ENCODE results near the gene FCHSD2. TPM values are rescaled to one million over a fixed set of nuclear protein-coding genes. Genes with fewer than 3 reads are reported as not detected.

FCHSD2 gene
- total and polyA plus RNA-seq, 2 donors (not counting 1 experiment from before 2014, with no cell fraction given) = 113 to 189 TPM

DNA sequence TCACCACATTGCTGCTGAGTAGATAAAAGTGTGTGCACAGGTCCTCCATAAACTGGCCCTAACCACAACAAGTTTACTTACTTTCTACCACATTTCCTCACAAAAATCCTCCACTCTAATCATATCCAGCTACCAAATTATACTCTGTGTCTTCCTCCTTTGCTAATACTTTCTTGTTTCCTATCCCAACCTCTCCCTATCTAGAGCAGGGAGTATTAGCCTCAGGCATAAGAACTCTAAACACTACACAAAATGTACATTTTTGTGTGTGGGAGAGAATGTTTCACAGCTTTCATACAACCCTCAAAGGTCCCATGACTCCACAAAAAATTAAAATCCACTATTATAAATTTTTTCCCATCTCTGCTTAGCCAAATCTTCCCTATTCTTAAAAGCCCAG, 255.5 kb downstream of the FCHSD2 start:
- H2AFZ ChIP-seq (ENCODE audit: insufficient read depth, low read depth, low read length, poor library complexity, severe bottlenecking) = no peak overlapping the region
- no peaks in the 10 kb centered on the region for H3K9me3 ChIP-seq (ENCODE audit: control extremely low read depth in 1 of 3, control insufficient read depth in 2 of 3, insufficient read depth in 1 of 3, low read length in 2 of 3)
- no peaks in the 10 kb centered on the region for H3K27me3 ChIP-seq (replicated peaks in 1 of 4; ENCODE audit: control extremely low read depth in 1 of 4, control insufficient read depth in 3 of 4, insufficient read depth in 4 of 4, low read length in 3 of 4)
- H3K27ac Mint-ChIP-seq = peak overlapping the region; percentile 73
- H3K4me2 ChIP-seq (replicated peaks; ENCODE audit: low read depth, low read length, poor library complexity, severe bottlenecking) = no peak overlapping the region
- H3K27ac ChIP-seq (ENCODE audit: low read length in 2 of 2) = peak overlapping the region in 1 of 2 donors; percentile 48
- no peak for TF ChIP-seq EZH2 (IDR thresholded peaks at IDR 0.05; ENCODE audit: borderline replicate concordance, insufficient read depth, low read depth, low read length, poor library complexity, severe bottlenecking)
- TF ChIP-seq, protein P1, sequence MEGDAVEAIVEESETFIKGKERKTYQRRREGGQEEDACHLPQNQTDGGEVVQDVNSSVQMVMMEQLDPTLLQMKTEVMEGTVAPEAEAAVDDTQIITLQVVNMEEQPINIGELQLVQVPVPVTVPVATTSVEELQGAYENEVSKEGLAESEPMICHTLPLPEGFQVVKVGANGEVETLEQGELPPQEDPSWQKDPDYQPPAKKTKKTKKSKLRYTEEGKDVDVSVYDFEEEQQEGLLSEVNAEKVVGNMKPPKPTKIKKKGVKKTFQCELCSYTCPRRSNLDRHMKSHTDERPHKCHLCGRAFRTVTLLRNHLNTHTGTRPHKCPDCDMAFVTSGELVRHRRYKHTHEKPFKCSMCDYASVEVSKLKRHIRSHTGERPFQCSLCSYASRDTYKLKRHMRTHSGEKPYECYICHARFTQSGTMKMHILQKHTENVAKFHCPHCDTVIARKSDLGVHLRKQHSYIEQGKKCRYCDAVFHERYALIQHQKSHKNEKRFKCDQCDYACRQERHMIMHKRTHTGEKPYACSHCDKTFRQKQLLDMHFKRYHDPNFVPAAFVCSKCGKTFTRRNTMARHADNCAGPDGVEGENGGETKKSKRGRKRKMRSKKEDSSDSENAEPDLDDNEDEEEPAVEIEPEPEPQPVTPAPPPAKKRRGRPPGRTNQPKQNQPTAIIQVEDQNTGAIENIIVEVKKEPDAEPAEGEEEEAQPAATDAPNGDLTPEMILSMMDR (IDR thresholded peaks at IDR 0.05) = no peak
- no peaks in the 10 kb centered on the region for H3K4me1 Mint-ChIP-seq
- H3K4me3 Mint-ChIP-seq = no peak overlapping the region
- peaks cover 22 to 70% of the 10 kb centered on the region in 2 experiments for H3K36me3 ChIP-seq (replicated peaks in 1 of 2; ENCODE audit: control extremely low read depth in 1 of 2, control insufficient read depth in 1 of 2, extremely low read depth in 1 of 2, insufficient read depth in 2 of 2, low read length in 1 of 2)
- no peak for DNase-seq
- H4K20me1 ChIP-seq (ENCODE audit: control insufficient read depth, insufficient read depth, low read length, poor library complexity, severe bottlenecking) = no peaks in the 10 kb centered on the region
- CTCF ChIA-PET = interaction anchor here (1.5 kb wide), 1 partner anchor 291 kb away, joined by 4 read pairs; no protein-coding TSS in a partner anchor
- POLR2A ChIA-PET = no interaction called here
- no peak overlapping the region for H3K4me3 ChIP-seq (ENCODE audit: control extremely low read depth in 1 of 5, extremely low read depth in 1 of 5, insufficient read depth in 1 of 5, low read depth in 2 of 5, low read length in 4 of 5)
- no peaks in the 10 kb centered on the region for H3K27me3 Mint-ChIP-seq
- H3K9ac ChIP-seq (ENCODE audit: low read length) = no peak overlapping the region
- intact Hi-C loops (cut with micrococcal nuclease) = no loop called here
- no peak for ATAC-seq (ENCODE audit: low read depth)
- peaks cover 43% of the 10 kb centered on the region for H3K79me2 ChIP-seq (ENCODE audit: control insufficient read depth, insufficient read depth, low read length)
- no peaks in the 10 kb centered on the region for H3K9me3 Mint-ChIP-seq (ENCODE audit: insufficient read depth)
- H3K4me1 ChIP-seq (ENCODE audit: control insufficient read depth in 2 of 2, insufficient read depth in 2 of 2, low read length in 2 of 2) = no peaks in the 10 kb centered on the region

DNA sequence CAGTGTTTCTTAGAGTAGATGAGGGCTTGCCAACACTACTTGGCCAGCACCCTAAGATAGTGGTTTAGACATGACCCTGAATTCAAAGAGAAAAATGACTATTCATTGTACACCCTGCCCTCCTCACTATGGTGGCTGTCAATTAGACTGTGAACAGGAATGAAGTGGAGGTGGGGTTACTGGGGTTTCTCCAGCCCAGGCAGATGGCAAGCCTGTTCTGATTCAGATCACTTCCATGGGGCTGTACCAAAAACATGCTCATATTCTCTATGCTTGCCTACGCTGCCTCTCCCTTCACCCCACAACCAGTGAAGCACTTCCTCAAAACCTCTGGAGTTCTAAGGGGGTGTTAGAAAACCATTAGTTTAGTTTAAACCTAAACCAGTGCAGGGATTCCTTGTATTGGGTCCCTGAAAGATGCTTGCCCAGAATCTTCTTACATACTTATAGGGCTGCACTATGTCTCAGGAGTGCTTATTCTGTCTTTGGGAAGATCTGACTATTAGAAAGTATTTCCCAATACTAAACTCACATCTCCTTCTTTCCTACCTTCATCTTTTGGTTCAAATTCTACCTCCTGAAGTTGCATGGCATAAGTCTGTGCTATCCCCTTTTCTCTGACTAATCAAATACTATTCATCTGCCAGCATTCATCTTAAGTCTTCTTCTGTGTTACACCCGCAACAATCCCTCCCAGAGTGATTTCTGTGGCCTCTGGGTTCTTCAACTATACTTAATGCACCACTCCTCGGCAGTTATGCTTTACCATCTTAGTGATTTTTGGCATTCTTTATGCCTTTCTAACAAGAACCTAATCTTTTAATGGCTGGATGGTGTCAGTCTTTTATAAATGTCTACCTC, 256.1 kb downstream of the FCHSD2 start:
- Mint-ChIP-seq H3K27me3 (no peaks in the 10 kb centered on the region), H3K4me3 (no peak overlapping the region), H3K27ac (peak overlapping the region; percentile 73), H3K9me3 (ENCODE audit: insufficient read depth) (no peaks in the 10 kb centered on the region), H3K4me1 (peaks cover 6% of the 10 kb centered on the region)
- ATAC-seq (ENCODE audit: low read depth) (no peak), DNase-seq (no peak)
- Histone ChIP-seq H3K27ac (ENCODE audit: low read length in 2 of 2) (peak overlapping the region in 1 of 2 donors; percentile 48), H3K79me2 (ENCODE audit: control insufficient read depth, insufficient read depth, low read length) (peaks cover 47% of the 10 kb centered on the region), H3K36me3 (replicated peaks in 1 of 2; ENCODE audit: control extremely low read depth in 1 of 2, control insufficient read depth in 1 of 2, extremely low read depth in 1 of 2, insufficient read depth in 2 of 2, low read length in 1 of 2) (peaks cover 24 to 75% of the 10 kb centered on the region in 2 experiments), H4K20me1 (ENCODE audit: control insufficient read depth, insufficient read depth, low read length, poor library complexity, severe bottlenecking) (no peaks in the 10 kb centered on the region), H3K27me3 (replicated peaks in 1 of 4; ENCODE audit: control extremely low read depth in 1 of 4, control insufficient read depth in 3 of 4, insufficient read depth in 4 of 4, low read length in 3 of 4) (no peaks in the 10 kb centered on the region), H3K4me1 (ENCODE audit: control insufficient read depth in 2 of 2, insufficient read depth in 2 of 2, low read length in 2 of 2) (no peaks in the 10 kb centered on the region), H3K4me3 (ENCODE audit: control extremely low read depth in 1 of 5, extremely low read depth in 1 of 5, insufficient read depth in 1 of 5, low read depth in 2 of 5, low read length in 4 of 5) (no peak overlapping the region), H2AFZ (ENCODE audit: insufficient read depth, low read depth, low read length, poor library complexity, severe bottlenecking) (no peak overlapping the region), H3K4me2 (replicated peaks; ENCODE audit: low read depth, low read length, poor library complexity, severe bottlenecking) (no peak overlapping the region), H3K9ac (ENCODE audit: low read length) (no peak overlapping the region), H3K9me3 (ENCODE audit: control extremely low read depth in 1 of 3, control insufficient read depth in 2 of 3, insufficient read depth in 1 of 3, low read length in 2 of 3) (no peaks in the 10 kb centered on the region)
- intact Hi-C loops (cut with micrococcal nuclease) = no loop called here
- WGBS (ENCODE audit: insufficient coverage) = 100% methylated on average over 1 of the region's 3 CpGs
- POLR2A ChIA-PET = no interaction called here
- TF ChIP-seq EZH2 (IDR thresholded peaks at IDR 0.05; ENCODE audit: borderline replicate concordance, insufficient read depth, low read depth, low read length, poor library complexity, severe bottlenecking) = no peak
- CTCF ChIA-PET = interaction anchor here (1.5 kb wide), 1 partner anchor 292 kb away, joined by 4 read pairs; no protein-coding TSS in a partner anchor

Data from B cell (primary cell).